Measurements from ENCODE around the gene TSHR.

GRCh38 chr14:81009346-81009745 lies 53.9 kb downstream of the TSHR start:
- no peak for TF ChIP-seq CTCF (IDR thresholded peaks at IDR 0.05)
- no peak for TF ChIP-seq POLR2AphosphoS5 (IDR thresholded peaks at IDR 0.05)
